Bronchial epithelial cell (primary cell): ENCODE data around the gene EP400. TPM values are rescaled to one million over a fixed set of nuclear protein-coding genes. Genes with fewer than 3 reads are reported as not detected.

Source experiments
- DNase-seq: peaks from one replicate; pipeline ENCODE4 v3.0.0-alpha.2; 2010; ENCODE audit warnings: low read depth
- FAIRE-seq: peaks from 2 replicates; lab custom pipeline; 2011; peaks lifted over from hg19 to GRCh38; lab: Jason Lieb, UNC
- H3K27me3 ChIP-seq: 2 replicates; pipeline ENCODE4 v1.5.1; 2011; ENCODE audit warnings: low read length; ENCODE audit not compliant: control insufficient read depth, insufficient read depth
- H3K36me3 ChIP-seq: 2 replicates; pipeline ENCODE4 v1.5.1; 2011; ENCODE audit warnings: low read length; ENCODE audit not compliant: control insufficient read depth, insufficient read depth
- H3K4me3 ChIP-seq: 2 replicates; pipeline ENCODE4 v1.5.1; 2011; ENCODE audit warnings: mild to moderate bottlenecking, low read depth, low read length, control low read depth
- total RNA-seq: library from RNA; depleted of rRNA; stranded (reverse); fragments of >200 nt; gene quantifications from 2 replicates; pipeline ENCODE4 v1.2.1, GENCODE V29; 2014
- TF ChIP-seq, protein P1 (sequence below): IDR thresholded peaks from 2 replicates; pipeline ENCODE4 v1.5.1; 2011; ENCODE audit warnings: mild to moderate bottlenecking, moderate library complexity, low read length, control low read depth, inconsistent platforms; ENCODE audit not compliant: insufficient read depth, severe bottlenecking

The EP400 gene
- total RNA-seq, 1 donor from 2014 or later, result 5.8 TPM

DNA sequence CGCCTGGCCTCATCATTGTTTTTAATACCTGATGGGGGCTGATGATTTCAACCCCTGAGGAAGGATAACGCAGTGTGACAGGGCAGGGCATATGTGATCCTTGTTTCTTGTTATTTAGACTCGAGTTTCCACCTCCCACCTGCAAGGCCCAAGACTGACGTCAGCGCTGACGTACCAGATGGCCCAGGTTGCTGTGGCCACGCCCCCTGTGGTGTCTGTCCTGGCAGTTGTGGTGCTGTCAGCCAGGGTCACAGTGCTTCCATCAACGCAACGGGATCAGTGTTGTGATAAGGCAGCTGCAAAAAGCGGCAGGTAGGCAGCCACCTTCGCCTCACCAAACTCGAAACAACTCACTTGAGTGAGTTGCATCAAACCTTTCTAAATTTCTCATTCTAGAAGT lies 176.0 kb downstream of the EP400 start:
- Histone ChIP-seq H3K4me3 (no peak overlapping the region), H3K27me3 (no peaks in the 10 kb centered on the region), H3K36me3 (peaks cover 13% of the 10 kb centered on the region)
- TF ChIP-seq, protein P1, sequence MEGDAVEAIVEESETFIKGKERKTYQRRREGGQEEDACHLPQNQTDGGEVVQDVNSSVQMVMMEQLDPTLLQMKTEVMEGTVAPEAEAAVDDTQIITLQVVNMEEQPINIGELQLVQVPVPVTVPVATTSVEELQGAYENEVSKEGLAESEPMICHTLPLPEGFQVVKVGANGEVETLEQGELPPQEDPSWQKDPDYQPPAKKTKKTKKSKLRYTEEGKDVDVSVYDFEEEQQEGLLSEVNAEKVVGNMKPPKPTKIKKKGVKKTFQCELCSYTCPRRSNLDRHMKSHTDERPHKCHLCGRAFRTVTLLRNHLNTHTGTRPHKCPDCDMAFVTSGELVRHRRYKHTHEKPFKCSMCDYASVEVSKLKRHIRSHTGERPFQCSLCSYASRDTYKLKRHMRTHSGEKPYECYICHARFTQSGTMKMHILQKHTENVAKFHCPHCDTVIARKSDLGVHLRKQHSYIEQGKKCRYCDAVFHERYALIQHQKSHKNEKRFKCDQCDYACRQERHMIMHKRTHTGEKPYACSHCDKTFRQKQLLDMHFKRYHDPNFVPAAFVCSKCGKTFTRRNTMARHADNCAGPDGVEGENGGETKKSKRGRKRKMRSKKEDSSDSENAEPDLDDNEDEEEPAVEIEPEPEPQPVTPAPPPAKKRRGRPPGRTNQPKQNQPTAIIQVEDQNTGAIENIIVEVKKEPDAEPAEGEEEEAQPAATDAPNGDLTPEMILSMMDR, result no peak
- DNase-seq (no peak), FAIRE-seq (no peak)

DNA sequence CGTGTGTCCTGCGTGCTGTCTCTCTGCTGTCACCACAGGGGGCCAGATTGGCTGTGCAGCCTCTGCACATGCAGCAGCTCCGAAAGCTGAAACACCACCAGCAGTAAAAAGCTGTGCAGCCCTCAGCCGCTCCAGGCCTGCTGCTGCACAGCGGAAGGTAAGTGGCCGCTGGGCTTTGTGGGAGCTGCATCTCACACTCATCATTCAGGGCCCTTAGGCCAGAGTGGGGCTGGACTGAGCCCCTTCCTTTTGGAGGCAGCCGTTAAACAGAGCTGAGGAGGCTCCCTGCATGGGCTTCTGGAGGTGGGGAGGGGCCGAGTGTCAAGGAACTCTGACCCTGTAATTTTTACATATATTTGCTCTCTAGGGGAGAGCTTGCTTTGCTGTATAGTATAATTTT lies 177.3 kb downstream of the EP400 start:
- TF ChIP-seq, protein P1, result no peak
- FAIRE-seq, result no peak
- DNase-seq, result no peak
- Histone ChIP-seq H3K36me3 (peaks cover 13% of the 10 kb centered on the region), H3K27me3 (no peaks in the 10 kb centered on the region), H3K4me3 (no peak overlapping the region)

DNA sequence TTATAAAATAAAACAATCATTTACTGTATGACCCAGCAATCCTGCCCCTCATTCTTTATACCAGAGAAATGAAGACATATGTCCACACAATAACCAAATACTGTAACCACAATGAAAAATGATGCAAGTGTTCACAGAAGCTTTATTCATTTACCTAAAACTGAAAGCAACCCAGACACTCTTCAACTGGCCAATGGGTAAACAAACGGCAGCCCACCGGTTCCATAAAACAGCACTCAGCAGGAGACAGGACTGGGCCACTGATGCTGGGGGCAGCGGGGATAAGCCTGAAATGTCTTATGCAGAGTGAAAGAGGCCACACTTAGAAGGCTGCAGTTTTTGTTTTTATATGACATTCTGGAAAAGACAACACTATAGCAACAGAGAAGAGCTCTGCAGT lies 179.3 kb downstream of the EP400 start:
- no peak overlapping the region for H3K4me3 ChIP-seq
- H3K36me3 ChIP-seq, result peaks cover 8% of the 10 kb centered on the region
- FAIRE-seq, result no peak
- TF ChIP-seq, protein P1, result no peak
- no peaks in the 10 kb centered on the region for H3K27me3 ChIP-seq
- no peak for DNase-seq

- FAIRE-seq (no peak), DNase-seq (no peak)
- TF ChIP-seq, protein P1, result no peak
- Histone ChIP-seq H3K27me3 (no peaks in the 10 kb centered on the region), H3K4me3 (no peak overlapping the region), H3K36me3 (peaks cover 8% of the 10 kb centered on the region)
Measured at GRCh38 chr12:132130690-132131089, 180.9 kb downstream of the EP400 start.

Other genes with a start within 250 kb of the EP400 start
- gene SFSWAP, start 238.9 kb upstream of the EP400 start, total RNA-seq, result 18.2 and 20.9 TPM in 2 replicates
- gene MMP17, start 121.5 kb upstream of the EP400 start, total RNA-seq, result 4.1 and 4.5 TPM in 2 replicates
- gene ULK1, start 55.3 kb upstream of the EP400 start, total RNA-seq, result 3.2 and 11.3 TPM in 2 replicates
- 14.7 and 22.9 TPM in 2 replicates for gene PUS1, start 20.7 kb upstream of the EP400 start, total RNA-seq
- 9.0 and 10.0 TPM in 2 replicates for gene DDX51, start 194.4 kb downstream of the EP400 start, total RNA-seq
- 10.0 and 11.4 TPM in 2 replicates for gene NOC4L, start 194.5 kb downstream of the EP400 start, total RNA-seq